ENCODE results near the gene NPAS3. TPM values are rescaled to one million over a fixed set of nuclear protein-coding genes. Genes with fewer than 3 reads are reported as not detected.

Gene NPAS3
- total RNA-seq: 1 to 10 TPM in 2 of 3 donors, under 1 TPM in 1; 0.96 to 4.0 (median 2.0) TPM

- no peak for DNase-seq (ENCODE audit: low spot score in 2 of 2)
- no peaks in the 10 kb centered on the region for H3K9me3 ChIP-seq
Observed at GRCh38 chr14:32938719-32939253, at the start of gene NPAS3. Gene NPAS3 (plus strand): TSS chr14:32938879.

DNA sequence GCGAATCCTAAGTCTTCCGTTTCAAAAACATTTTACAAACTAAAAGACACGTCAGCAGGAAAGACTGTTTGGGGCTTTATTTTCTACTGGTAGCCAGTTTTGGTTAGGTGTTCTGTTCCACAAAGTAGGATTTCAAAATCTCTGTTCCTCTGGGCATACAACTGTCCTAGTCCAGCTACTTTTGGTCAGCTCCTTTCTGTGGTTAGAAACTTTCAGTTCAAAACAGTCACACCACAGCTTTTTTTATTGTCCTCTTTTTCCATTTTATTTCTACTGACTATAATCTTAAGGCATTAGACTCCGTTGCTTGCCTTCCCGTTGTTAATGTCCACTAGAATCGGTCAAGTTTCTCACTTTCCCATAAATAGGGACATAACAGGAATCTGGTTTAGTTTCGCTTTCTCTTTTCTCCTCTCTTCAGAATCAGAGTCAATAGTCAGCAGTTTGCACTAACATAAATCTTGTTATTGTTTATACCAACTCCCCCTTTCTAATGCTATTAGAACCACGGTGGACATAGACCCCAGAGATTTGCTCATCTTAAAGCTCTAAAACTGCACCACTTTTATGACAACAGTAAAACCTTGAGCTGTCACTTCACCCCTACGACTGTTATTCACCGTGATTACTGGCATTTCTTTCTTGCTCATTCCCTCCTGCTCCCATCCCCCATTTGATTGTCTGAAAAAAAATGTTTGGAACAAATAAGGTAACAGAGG lies 41.5 kb upstream of the NPAS3 start:
- H3K9me3 ChIP-seq: no peaks in the 10 kb centered on the region
- intact Hi-C loops (cut with DNase I; ENCODE audit: low total_unique reads): no loop called here
- no peaks in the 10 kb centered on the region for H3K4me1 ChIP-seq
- H3K27ac ChIP-seq: peak overlapping the region; percentile 83
- no peaks in the 10 kb centered on the region for H3K27me3 ChIP-seq
- no peak for DNase-seq (ENCODE audit: low spot score in 2 of 2)
- no peaks in the 10 kb centered on the region for H3K36me3 ChIP-seq
- TF ChIP-seq POLR2AphosphoS5 (IDR thresholded peaks at IDR 0.05): no peak
- TF ChIP-seq, protein P1, sequence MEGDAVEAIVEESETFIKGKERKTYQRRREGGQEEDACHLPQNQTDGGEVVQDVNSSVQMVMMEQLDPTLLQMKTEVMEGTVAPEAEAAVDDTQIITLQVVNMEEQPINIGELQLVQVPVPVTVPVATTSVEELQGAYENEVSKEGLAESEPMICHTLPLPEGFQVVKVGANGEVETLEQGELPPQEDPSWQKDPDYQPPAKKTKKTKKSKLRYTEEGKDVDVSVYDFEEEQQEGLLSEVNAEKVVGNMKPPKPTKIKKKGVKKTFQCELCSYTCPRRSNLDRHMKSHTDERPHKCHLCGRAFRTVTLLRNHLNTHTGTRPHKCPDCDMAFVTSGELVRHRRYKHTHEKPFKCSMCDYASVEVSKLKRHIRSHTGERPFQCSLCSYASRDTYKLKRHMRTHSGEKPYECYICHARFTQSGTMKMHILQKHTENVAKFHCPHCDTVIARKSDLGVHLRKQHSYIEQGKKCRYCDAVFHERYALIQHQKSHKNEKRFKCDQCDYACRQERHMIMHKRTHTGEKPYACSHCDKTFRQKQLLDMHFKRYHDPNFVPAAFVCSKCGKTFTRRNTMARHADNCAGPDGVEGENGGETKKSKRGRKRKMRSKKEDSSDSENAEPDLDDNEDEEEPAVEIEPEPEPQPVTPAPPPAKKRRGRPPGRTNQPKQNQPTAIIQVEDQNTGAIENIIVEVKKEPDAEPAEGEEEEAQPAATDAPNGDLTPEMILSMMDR (IDR thresholded peaks at IDR 0.05): no peak
- TF ChIP-seq POLR2A (IDR thresholded peaks at IDR 0.05): no peak
- peak overlapping the region; percentile 47 to 70 (median 53) for H3K4me3 ChIP-seq

More at GRCh38 chr14:32938719-32939253, at the start of gene NPAS3:
- peak within 1 kb of the TSS; percentile 88 to 97 for H3K27ac ChIP-seq
- peaks cover 0 to 3% of the 10 kb centered on the region in 2 donors for H3K27me3 ChIP-seq
- H3K4me1 ChIP-seq: peaks cover 0 to 6% of the 10 kb centered on the region in 2 donors
- TF ChIP-seq POLR2AphosphoS5 (IDR thresholded peaks at IDR 0.05) (no peak), POLR2A (IDR thresholded peaks at IDR 0.05) (no peak)
- TF ChIP-seq, protein P1 (IDR thresholded peaks at IDR 0.05): no peak
- intact Hi-C loops (cut with DNase I; ENCODE audit: low total_unique reads): no loop called here
- no peaks in the 10 kb centered on the region for H3K36me3 ChIP-seq
- peak within 1 kb of the TSS; percentile 63 to 95 (median 73) for H3K4me3 ChIP-seq

DNA sequence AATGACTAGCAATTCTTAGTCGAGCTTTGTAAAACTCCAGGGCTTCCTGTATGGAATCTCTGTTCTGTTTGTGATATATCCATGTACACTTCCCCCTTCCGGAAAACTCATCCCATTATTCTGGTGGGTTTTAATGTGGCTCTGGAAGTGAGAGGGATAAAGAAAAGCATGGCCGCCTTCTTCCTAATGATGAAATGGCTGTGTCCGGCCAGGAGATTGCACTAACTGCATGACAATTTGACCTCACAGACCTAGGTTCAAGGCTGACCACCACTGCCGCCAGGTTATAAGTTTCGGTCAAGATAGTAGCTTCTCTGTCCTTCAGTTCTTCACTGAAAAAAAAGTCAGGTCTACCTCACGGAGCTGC lies 41.0 kb upstream of the NPAS3 start:
- no peak for TF ChIP-seq POLR2A (IDR thresholded peaks at IDR 0.05)
- TF ChIP-seq, protein P1 (IDR thresholded peaks at IDR 0.05): no peak
- no peak for TF ChIP-seq POLR2AphosphoS5 (IDR thresholded peaks at IDR 0.05)
- intact Hi-C loops (cut with DNase I; ENCODE audit: low total_unique reads): no loop called here
- H3K4me1 ChIP-seq: no peaks in the 10 kb centered on the region
- H3K27ac ChIP-seq: peak overlapping the region; percentile 83
- no peak for DNase-seq (ENCODE audit: low spot score in 2 of 2)
- no peaks in the 10 kb centered on the region for H3K27me3 ChIP-seq
- H3K36me3 ChIP-seq: no peaks in the 10 kb centered on the region
- no peaks in the 10 kb centered on the region for H3K9me3 ChIP-seq
- H3K4me3 ChIP-seq: peak overlapping the region; percentile 47 to 70 (median 53)

DNA sequence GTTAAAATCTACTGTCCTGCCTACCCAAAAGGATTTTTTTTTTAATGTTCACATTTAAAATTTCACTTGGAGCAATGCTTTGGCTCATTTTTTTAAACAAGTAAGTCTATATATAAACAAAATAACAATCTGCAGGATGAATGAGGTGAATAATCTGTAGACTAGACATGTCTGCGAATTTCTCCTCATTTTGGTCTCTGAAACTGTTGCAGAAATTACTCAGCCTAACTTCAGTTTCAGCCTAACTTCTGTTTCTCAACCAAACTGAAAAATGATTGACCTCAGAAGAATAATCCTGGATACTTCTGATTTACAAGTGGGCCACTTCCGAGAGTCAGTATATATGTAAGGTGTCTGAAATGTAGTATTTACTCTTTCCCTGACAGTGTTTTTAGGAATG lies 39.8 kb upstream of the NPAS3 start:
- no peak for DNase-seq (ENCODE audit: low spot score in 2 of 2)
- Histone ChIP-seq H3K4me3 (no peak overlapping the region), H3K36me3 (no peaks in the 10 kb centered on the region), H3K27me3 (no peaks in the 10 kb centered on the region), H3K4me1 (no peaks in the 10 kb centered on the region), H3K9me3 (no peaks in the 10 kb centered on the region), H3K27ac (no peak overlapping the region)
- intact Hi-C loops (cut with DNase I; ENCODE audit: low total_unique reads): no loop called here
- TF ChIP-seq POLR2A (IDR thresholded peaks at IDR 0.05) (no peak), POLR2AphosphoS5 (IDR thresholded peaks at IDR 0.05) (no peak)
- TF ChIP-seq, protein P1 (IDR thresholded peaks at IDR 0.05): no peak

- Histone ChIP-seq H3K27me3 (no peaks in the 10 kb centered on the region), H3K36me3 (no peaks in the 10 kb centered on the region), H3K27ac (no peak overlapping the region), H3K4me1 (no peaks in the 10 kb centered on the region), H3K4me3 (no peak overlapping the region), H3K9me3 (no peaks in the 10 kb centered on the region)
- DNase-seq (ENCODE audit: low spot score in 2 of 2): no peak
- TF ChIP-seq POLR2AphosphoS5 (IDR thresholded peaks at IDR 0.05) (no peak), POLR2A (IDR thresholded peaks at IDR 0.05) (no peak)
- TF ChIP-seq, protein P1 (IDR thresholded peaks at IDR 0.05): no peak
- intact Hi-C loops (cut with DNase I; ENCODE audit: low total_unique reads): no loop called here
Observed at GRCh38 chr14:32900547-32900946, 38.1 kb upstream of the NPAS3 start.

Measured in breast epithelium (tissue), 4 donors.